Measurements from ENCODE around the gene RASSF3. TPM values are rescaled to one million over a fixed set of nuclear protein-coding genes. Genes with fewer than 3 reads are reported as not detected.
A peak's percentile ranks its signal among the peaks of the same experiment; 100 is the strongest.

The RASSF3 gene
- polyA plus RNA-seq, 1 donor (not counting 4 experiments of a cell fraction or from before 2014, with no cell fraction given), result 9.6 TPM

GRCh38 chr12:64608901-64609535, 1.3 kb upstream of the RASSF3 start:
- Histone ChIP-seq H2AFZ (ENCODE audit: control insufficient read depth, low read length) (peak overlapping the region; percentile 96), H3K36me3 (ENCODE audit: control insufficient read depth in 2 of 2, extremely low read depth in 1 of 2, insufficient read depth in 2 of 2, low read length in 2 of 2) (no peaks in the 10 kb centered on the region), H3K9me1 (ENCODE audit: control insufficient read depth, extremely low read depth, insufficient read depth, low read length) (no peaks in the 10 kb centered on the region), H3K9me3 (ENCODE audit: control insufficient read depth, low read depth, low read length) (no peaks in the 10 kb centered on the region), H3K4me3 (ENCODE audit: control insufficient read depth in 2 of 3, extremely low read depth in 1 of 3, insufficient read depth in 2 of 3, low read depth in 1 of 3, low read length in 3 of 3) (peak overlapping the region; percentile 63 to 83 (median 75)), H3K4me1 (ENCODE audit: control insufficient read depth, extremely low read depth, insufficient read depth, low read length) (peaks cover 12% of the 10 kb centered on the region), H3K79me2 (ENCODE audit: control insufficient read depth, insufficient read depth, low read length) (peaks cover 25% of the 10 kb centered on the region), H3K27me3 (ENCODE audit: control insufficient read depth, extremely low read depth, insufficient read depth, low read length) (no peaks in the 10 kb centered on the region), H3K4me2 (ENCODE audit: control insufficient read depth, extremely low read depth, insufficient read depth, low read depth, low read length) (peak overlapping the region; percentile 86), H4K20me1 (ENCODE audit: control insufficient read depth, extremely low read depth, insufficient read depth, low read length) (no peaks in the 10 kb centered on the region), H3K9ac (ENCODE audit: control insufficient read depth, extremely low read depth, insufficient read depth, low read length) (peak overlapping the region; percentile 76), H3K27ac (ENCODE audit: control insufficient read depth, insufficient read depth, low read length) (peak overlapping the region; percentile 70)
- DNase-seq (ENCODE audit: low read depth, low spot score) (peak; percentile 71), FAIRE-seq (peak; percentile 86)
- peak in 1 of 3 experiments; percentile 8 for TF ChIP-seq CTCF (optimal IDR thresholded peaks at IDR 0.05 in 1 of 3, IDR thresholded peaks at IDR 0.05 in 1 of 3, conservative IDR thresholded peaks at IDR 0.05 in 1 of 3; ENCODE audit: extremely low read depth in 1 of 3, insufficient read depth in 2 of 3, low read length in 3 of 3)
- TF ChIP-seq EZH2 (IDR thresholded peaks at IDR 0.05; ENCODE audit: low read length), result no peak
- dilution Hi-C loops (cut with MboI; ENCODE audit: extremely low pct_ligation_motif_present, low sequenced_read_pairs), result no loop called here

GRCh38 chr12:64609536-64610078, 688 bp upstream of the RASSF3 start:
- Histone ChIP-seq H3K4me3 (ENCODE audit: control insufficient read depth in 2 of 3, extremely low read depth in 1 of 3, insufficient read depth in 2 of 3, low read depth in 1 of 3, low read length in 3 of 3) (peak overlapping the region; percentile 63 to 83 (median 75)), H3K9ac (ENCODE audit: control insufficient read depth, extremely low read depth, insufficient read depth, low read length) (peak overlapping the region; percentile 76), H3K9me1 (ENCODE audit: control insufficient read depth, extremely low read depth, insufficient read depth, low read length) (no peaks in the 10 kb centered on the region), H4K20me1 (ENCODE audit: control insufficient read depth, extremely low read depth, insufficient read depth, low read length) (no peaks in the 10 kb centered on the region), H2AFZ (ENCODE audit: control insufficient read depth, low read length) (peak overlapping the region; percentile 96), H3K4me1 (ENCODE audit: control insufficient read depth, extremely low read depth, insufficient read depth, low read length) (peaks cover 12% of the 10 kb centered on the region), H3K4me2 (ENCODE audit: control insufficient read depth, extremely low read depth, insufficient read depth, low read depth, low read length) (peak overlapping the region; percentile 86), H3K27me3 (ENCODE audit: control insufficient read depth, extremely low read depth, insufficient read depth, low read length) (no peaks in the 10 kb centered on the region), H3K27ac (ENCODE audit: control insufficient read depth, insufficient read depth, low read length) (peak overlapping the region; percentile 70), H3K9me3 (ENCODE audit: control insufficient read depth, low read depth, low read length) (no peaks in the 10 kb centered on the region), H3K36me3 (ENCODE audit: control insufficient read depth in 2 of 2, extremely low read depth in 1 of 2, insufficient read depth in 2 of 2, low read length in 2 of 2) (no peaks in the 10 kb centered on the region), H3K79me2 (ENCODE audit: control insufficient read depth, insufficient read depth, low read length) (peaks cover 25% of the 10 kb centered on the region)
- dilution Hi-C loops (cut with MboI; ENCODE audit: extremely low pct_ligation_motif_present, low sequenced_read_pairs), result no loop called here
- FAIRE-seq (no peak), DNase-seq (ENCODE audit: low read depth, low spot score) (no peak)
- TF ChIP-seq EZH2 (IDR thresholded peaks at IDR 0.05; ENCODE audit: low read length) (no peak), CTCF (optimal IDR thresholded peaks at IDR 0.05 in 1 of 3, IDR thresholded peaks at IDR 0.05 in 1 of 3, conservative IDR thresholded peaks at IDR 0.05 in 1 of 3; ENCODE audit: extremely low read depth in 1 of 3, insufficient read depth in 2 of 3, low read length in 3 of 3) (no peak)

Measured in keratinocyte (primary cell).